ENCODE data around the gene SLC6A11. TPM values are rescaled to one million over a fixed set of nuclear protein-coding genes. Genes with fewer than 3 reads are reported as not detected.

The SLC6A11 gene
- total RNA-seq, 4 donors from 2014 or later: not detected

DNA sequence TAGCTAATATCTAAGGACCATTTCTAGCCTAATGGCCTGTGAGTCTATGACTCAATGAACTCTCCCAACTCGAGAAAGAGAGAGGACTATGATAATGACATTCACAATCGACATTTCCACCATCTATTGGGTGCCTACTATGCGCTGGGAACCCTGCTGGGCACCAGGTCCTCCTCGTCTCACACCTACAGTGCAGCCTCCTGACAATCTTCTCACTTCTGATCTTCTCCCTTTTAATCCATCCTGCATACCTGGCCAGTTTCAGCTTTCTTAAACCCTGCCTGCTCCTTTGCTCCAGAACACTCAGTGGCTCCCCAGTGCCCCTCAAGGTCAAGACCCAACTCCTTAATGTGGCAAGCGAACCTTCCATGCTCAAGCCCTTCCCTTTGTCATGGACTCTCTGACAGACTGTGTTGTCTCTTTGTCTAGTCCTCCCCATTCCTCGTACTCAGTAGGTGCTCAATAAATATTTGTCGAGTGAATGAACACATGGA, 173.0 kb downstream of the SLC6A11 start:
- no peaks in the 10 kb centered on the region for H3K36me3 ChIP-seq
- no peaks in the 10 kb centered on the region for H3K9me3 ChIP-seq
- in situ Hi-C loops (cut with MboI; ENCODE audit: low sequenced_read_pairs in 4 of 4): no loop called here
- no peak for ATAC-seq
- no peak overlapping the region for H3K4me3 ChIP-seq
- DNase-seq: no peak
- no peak for TF ChIP-seq POLR2A (IDR thresholded peaks at IDR 0.05)
- peaks cover 25 to 30% (median 25%) of the 10 kb centered on the region in 3 donors for H3K27me3 ChIP-seq
- no peak overlapping the region for H3K27ac ChIP-seq
- H3K4me1 ChIP-seq: no peaks in the 10 kb centered on the region
- intact Hi-C loops (cut with DNase I; ENCODE audit: low total_unique reads): no loop called here

Other genes with a start within 250 kb of the SLC6A11 start
- gene SLC6A1, start 176.5 kb downstream of the SLC6A11 start, total RNA-seq: under 1 TPM; 0.23 to 0.36 (median 0.31) TPM

Data from gastrocnemius medialis (tissue), 4 donors.